MM.1S (cell line): Measurements from ENCODE around the gene TCERG1.

Source experiments
- DNase-seq: peaks from one replicate; pipeline ENCODE4 v3.0.0-alpha.2; 2015
- H2AFZ ChIP-seq: fragments of 300-600 bp; sonication (generic); 2 replicates; pipeline ENCODE4 v1.6.0; 2016; ENCODE audit warnings: antibody characterized with exemption, low read length
- H3F3A ChIP-seq: fragments of 300-600 bp; sonication (generic); 2 replicates; pipeline ENCODE4 v1.6.1; 2016; ENCODE audit warnings: mild to moderate bottlenecking, antibody characterized with exemption, low read length, moderate library complexity, mixed read lengths; ENCODE audit not compliant: insufficient read depth
- H3K27ac ChIP-seq: fragments of 300-600 bp; sonication (generic); 2 replicates; pipeline ENCODE4 v1.5.1; 2016; ENCODE audit warnings: mild to moderate bottlenecking, low read length
- H3K27me3 ChIP-seq: fragments of 300-600 bp; sonication (generic); replicated peaks from 2 replicates; pipeline ENCODE4 v1.6.0; 2016; ENCODE audit warnings: low read length; ENCODE audit not compliant: insufficient read depth
- H3K36me3 ChIP-seq: fragments of 300-600 bp; sonication (generic); replicated peaks from 2 replicates; pipeline ENCODE4 v1.6.1; 2016; ENCODE audit warnings: mild to moderate bottlenecking, low read length, mixed read lengths; ENCODE audit not compliant: insufficient read depth
- H3K4me1 ChIP-seq: fragments of 300-600 bp; sonication (generic); 2 replicates; pipeline ENCODE4 v1.6.1; 2016; ENCODE audit warnings: low read length, mixed read lengths
- H3K4me2 ChIP-seq: fragments of 300-600 bp; sonication (generic); 2 replicates; pipeline ENCODE4 v1.6.0; 2016; ENCODE audit warnings: low read depth, low read length
- H3K4me3 ChIP-seq: fragments of 300-600 bp; sonication (generic); 2 replicates; pipeline ENCODE4 v1.5.1; 2016; ENCODE audit warnings: low read length, mixed read lengths
- H3K79me2 ChIP-seq: fragments of 300-600 bp; sonication (generic); 2 replicates; pipeline ENCODE4 v1.6.1; 2016; ENCODE audit warnings: mixed run types, low read length, mixed read lengths
- H3K9ac ChIP-seq: fragments of 300-600 bp; sonication (generic); 2 replicates; pipeline ENCODE4 v1.6.1; 2016; ENCODE audit warnings: low read length, mixed read lengths
- H3K9me2 ChIP-seq: fragments of 300-600 bp; sonication (generic); replicated peaks from 2 replicates; pipeline ENCODE4 v1.6.1; 2016; ENCODE audit warnings: mild to moderate bottlenecking, low read length, mixed read lengths; ENCODE audit not compliant: insufficient read depth
- H3K9me3 ChIP-seq: fragments of 300-600 bp; sonication (generic); replicated peaks from 2 replicates; pipeline ENCODE4 v1.6.1; 2016; ENCODE audit warnings: mild to moderate bottlenecking, low read length, mixed read lengths; ENCODE audit not compliant: insufficient read depth
- H4K20me1 ChIP-seq: fragments of 300-600 bp; sonication (generic); 2 replicates; pipeline ENCODE4 v1.6.1; 2016; ENCODE audit warnings: mild to moderate bottlenecking, low read length, moderate library complexity, mixed read lengths; ENCODE audit not compliant: insufficient read depth
- CTCF ChIP-seq: fragments of 300-600 bp; sonication (generic); IDR thresholded peaks from 2 replicates; pipeline ENCODE4 v1.5.1; 2016; ENCODE audit warnings: antibody characterized with exemption, low read length, mixed read lengths
- EZH2 ChIP-seq: fragments of 300-600 bp; sonication (generic); optimal IDR thresholded peaks from 2 replicates; pipeline ENCODE3; 2017; ENCODE audit warnings: low read depth, mild to moderate bottlenecking, antibody characterized with exemption, low read length, mixed read lengths
- EZH2phosphoT487 ChIP-seq: fragments of 300-600 bp; sonication (generic); IDR thresholded peaks from 2 replicates; pipeline ENCODE4 v1.6.1; 2018; ENCODE audit warnings: antibody characterized with exemption, low read length

The TCERG1 gene

GRCh38 chr5:146521403-146522106 is 74.4 kb downstream of the TCERG1 start:
- no peak overlapping the region for H3K4me2 ChIP-seq
- no peaks in the 10 kb centered on the region for H3K9me2 ChIP-seq
- no peak overlapping the region for H3K27ac ChIP-seq
- no peaks in the 10 kb centered on the region for H3K79me2 ChIP-seq
- H3K9ac ChIP-seq = no peak overlapping the region
- H3F3A ChIP-seq = no peaks in the 10 kb centered on the region
- H3K9me3 ChIP-seq = no peaks in the 10 kb centered on the region
- no peaks in the 10 kb centered on the region for H3K27me3 ChIP-seq
- no peak overlapping the region for H3K4me3 ChIP-seq
- no peaks in the 10 kb centered on the region for H3K36me3 ChIP-seq
- no peaks in the 10 kb centered on the region for H3K4me1 ChIP-seq
- no peak for DNase-seq
- H4K20me1 ChIP-seq = no peaks in the 10 kb centered on the region
- H2AFZ ChIP-seq = no peak overlapping the region
- no peak for TF ChIP-seq CTCF
- no peak for TF ChIP-seq EZH2phosphoT487
- TF ChIP-seq EZH2 = no peak

GRCh38 chr5:146523698-146524097 is 76.6 kb downstream of the TCERG1 start:
- Histone ChIP-seq H3K4me3 (no peak overlapping the region), H3K4me1 (no peaks in the 10 kb centered on the region), H4K20me1 (no peaks in the 10 kb centered on the region), H3K9me2 (no peaks in the 10 kb centered on the region), H3K9ac (no peak overlapping the region), H3K27ac (no peak overlapping the region), H3K4me2 (no peak overlapping the region), H3K79me2 (no peaks in the 10 kb centered on the region), H3K9me3 (no peaks in the 10 kb centered on the region), H3F3A (no peaks in the 10 kb centered on the region), H3K36me3 (no peaks in the 10 kb centered on the region), H2AFZ (no peak overlapping the region), H3K27me3 (no peaks in the 10 kb centered on the region)
- DNase-seq = no peak
- TF ChIP-seq EZH2 = no peak
- no peak for TF ChIP-seq EZH2phosphoT487
- TF ChIP-seq CTCF = no peak

GRCh38 chr5:146527785-146528184 is 80.7 kb downstream of the TCERG1 start:
- TF ChIP-seq EZH2phosphoT487 (no peak), EZH2 (no peak), CTCF (no peak)
- no peak for DNase-seq
- Histone ChIP-seq H3K36me3 (no peaks in the 10 kb centered on the region), H3K9ac (no peak overlapping the region), H4K20me1 (no peaks in the 10 kb centered on the region), H3K9me2 (no peaks in the 10 kb centered on the region), H3K79me2 (no peaks in the 10 kb centered on the region), H2AFZ (no peak overlapping the region), H3K27me3 (no peaks in the 10 kb centered on the region), H3F3A (no peaks in the 10 kb centered on the region), H3K4me1 (no peaks in the 10 kb centered on the region), H3K9me3 (no peaks in the 10 kb centered on the region), H3K27ac (no peak overlapping the region), H3K4me3 (no peak overlapping the region), H3K4me2 (no peak overlapping the region)
